Endothelial cell of umbilical vein (primary cell): ENCODE results near the gene LSM14B.

Source experiments
- CTCF ChIP-seq, 2 donors: IDR thresholded peaks; 1 replicate in 1 of 2; 2 replicates in 1 of 2; pipeline ENCODE4 v1.5.1; 2011; ENCODE audit warnings: low read length in 2 of 2, mild to moderate bottlenecking in 2 of 2, moderate library complexity in 2 of 2, control low read depth in 1 of 2, inconsistent platforms in 1 of 2, low read depth in 1 of 2; ENCODE audit not compliant: insufficient read depth in 1 of 2; ENCODE audit errors: extremely low read depth in 1 of 2
- EZH2 ChIP-seq: IDR thresholded peaks from 2 replicates; pipeline ENCODE4 v1.6.1; 2012; ENCODE audit warnings: borderline replicate concordance, low read depth, mild to moderate bottlenecking, moderate library complexity, low read length, inconsistent platforms; ENCODE audit not compliant: severe bottlenecking
- FOS ChIP-seq: IDR thresholded peaks from 2 replicates; pipeline ENCODE4 v1.6.1; 2011; ENCODE audit warnings: mild to moderate bottlenecking, low read length, moderate library complexity, borderline replicate concordance; ENCODE audit not compliant: insufficient read depth
- JUN ChIP-seq: IDR thresholded peaks from 2 replicates; pipeline ENCODE4 v1.6.1; 2011; ENCODE audit warnings: borderline replicate concordance, low read depth; ENCODE audit not compliant: insufficient read length, insufficient read depth
- MAX ChIP-seq: IDR thresholded peaks from 2 replicates; pipeline ENCODE4 v1.6.1; 2011; ENCODE audit not compliant: insufficient read depth, insufficient read length
- MYC ChIP-seq: IDR thresholded peaks from one replicate; pipeline ENCODE4 v1.6.1; 2011; ENCODE audit warnings: mild to moderate bottlenecking, low read depth, low read length
- POLR2A ChIP-seq: IDR thresholded peaks from 2 replicates; pipeline ENCODE4 v1.6.1; 2012; ENCODE audit warnings: low read depth, mild to moderate bottlenecking, control low read depth, low read length
- POLR2AphosphoS5 ChIP-seq: IDR thresholded peaks from 2 replicates; pipeline ENCODE4 v1.6.1; 2012; ENCODE audit warnings: low read depth, mild to moderate bottlenecking, control low read depth, low read length, moderate library complexity; ENCODE audit not compliant: insufficient read depth

GRCh38 chr20:62147528-62147927, 25.3 kb downstream of the LSM14B start:
- TF ChIP-seq CTCF (IDR thresholded peaks at IDR 0.05; ENCODE audit: extremely low read depth in 1 of 2, insufficient read depth in 1 of 2, low read depth in 1 of 2, low read length in 2 of 2) (no peak), POLR2A (no peak), POLR2AphosphoS5 (no peak), MAX (no peak), EZH2 (no peak), FOS (no peak), MYC (no peak), JUN (no peak)
